KMS-11 (cell line): ENCODE measurements around the gene SCFD2.

Experiments used
- H2AFZ ChIP-seq: fragments of 200-600 bp; sonication (generic); 2 replicates; pipeline ENCODE4 v1.6.1; 2016; ENCODE audit warnings: antibody characterized with exemption, mixed run types, low read depth
- H3K27ac ChIP-seq: fragments of 200-600 bp; sonication (generic); 2 replicates; pipeline ENCODE4 v1.6.1; 2016; ENCODE audit warnings: mild to moderate bottlenecking, mixed run types
- H3K27me3 ChIP-seq: fragments of 200-600 bp; sonication (generic); 2 replicates; pipeline ENCODE4 v1.6.1; 2017; ENCODE audit warnings: mild to moderate bottlenecking, low read depth, mixed run types, moderate library complexity; ENCODE audit not compliant: insufficient read depth
- H3K36me3 ChIP-seq: fragments of 200-600 bp; sonication (generic); 2 replicates; pipeline ENCODE4 v1.6.1; 2017; ENCODE audit warnings: mild to moderate bottlenecking, mixed run types; ENCODE audit not compliant: insufficient read depth
- H3K4me1 ChIP-seq: fragments of 200-600 bp; sonication (generic); 2 replicates; pipeline ENCODE4 v1.6.1; 2016; ENCODE audit warnings: mild to moderate bottlenecking, low read depth, mixed run types; ENCODE audit not compliant: poor library complexity, severe bottlenecking
- H3K4me2 ChIP-seq: fragments of 200-600 bp; sonication (generic); 2 replicates; pipeline ENCODE4 v1.7.0; 2016; ENCODE audit warnings: mild to moderate bottlenecking, mixed run types
- H3K4me3 ChIP-seq: fragments of 200-600 bp; sonication (generic); IDR thresholded peaks from 2 replicates; pipeline ENCODE4 v1.6.1; 2017; ENCODE audit warnings: low read depth, low read length, mixed read lengths; ENCODE audit not compliant: insufficient read depth
- H3K79me2 ChIP-seq: fragments of 200-600 bp; sonication (generic); 2 replicates; pipeline ENCODE4 v1.6.1; 2016; ENCODE audit warnings: low read depth, mixed run types; ENCODE audit not compliant: insufficient read depth
- H3K9ac ChIP-seq: fragments of 200-600 bp; sonication (generic); 2 replicates; pipeline ENCODE4 v1.6.1; 2016; ENCODE audit warnings: mild to moderate bottlenecking, mixed run types
- H4K20me1 ChIP-seq: fragments of 200-600 bp; sonication (generic); 2 replicates; pipeline ENCODE4 v1.6.1; 2016; ENCODE audit warnings: mild to moderate bottlenecking, mixed run types; ENCODE audit not compliant: insufficient read depth
- CTCF ChIP-seq: fragments of 200-600 bp; sonication (generic); conservative IDR thresholded peaks from 2 replicates; pipeline ENCODE4 v1.6.1; 2017; ENCODE audit warnings: low read depth, mild to moderate bottlenecking, antibody characterized with exemption, low read length, moderate library complexity, mixed read lengths

Gene SCFD2

GRCh38 chr4:52874948-52875347 is 490.9 kb downstream of the SCFD2 start:
- no peak overlapping the region for H3K9ac ChIP-seq
- no peaks in the 10 kb centered on the region for H4K20me1 ChIP-seq
- H3K27me3 ChIP-seq = no peaks in the 10 kb centered on the region
- H3K36me3 ChIP-seq = no peaks in the 10 kb centered on the region
- H2AFZ ChIP-seq = no peak overlapping the region
- no peaks in the 10 kb centered on the region for H3K4me1 ChIP-seq
- H3K27ac ChIP-seq = no peak overlapping the region
- H3K4me3 ChIP-seq = no peak overlapping the region
- H3K4me2 ChIP-seq = no peak overlapping the region
- no peak for TF ChIP-seq CTCF
- H3K79me2 ChIP-seq = no peaks in the 10 kb centered on the region

GRCh38 chr4:52873861-52874343 is 492.0 kb downstream of the SCFD2 start:
- Histone ChIP-seq H3K27ac (no peak overlapping the region), H4K20me1 (no peaks in the 10 kb centered on the region), H3K4me3 (no peak overlapping the region), H3K9ac (no peak overlapping the region), H3K36me3 (no peaks in the 10 kb centered on the region), H2AFZ (no peak overlapping the region), H3K4me1 (no peaks in the 10 kb centered on the region), H3K4me2 (no peak overlapping the region), H3K79me2 (no peaks in the 10 kb centered on the region), H3K27me3 (no peaks in the 10 kb centered on the region)
- no peak for TF ChIP-seq CTCF

GRCh38 chr4:52873191-52873590 is 492.7 kb downstream of the SCFD2 start:
- no peaks in the 10 kb centered on the region for H4K20me1 ChIP-seq
- no peak for TF ChIP-seq CTCF
- no peaks in the 10 kb centered on the region for H3K36me3 ChIP-seq
- H3K4me1 ChIP-seq = no peaks in the 10 kb centered on the region
- no peak overlapping the region for H2AFZ ChIP-seq
- no peak overlapping the region for H3K4me2 ChIP-seq
- no peak overlapping the region for H3K4me3 ChIP-seq
- H3K9ac ChIP-seq = no peak overlapping the region
- no peaks in the 10 kb centered on the region for H3K79me2 ChIP-seq
- no peaks in the 10 kb centered on the region for H3K27me3 ChIP-seq
- no peak overlapping the region for H3K27ac ChIP-seq

GRCh38 chr4:52870225-52870624 is 495.6 kb downstream of the SCFD2 start:
- Histone ChIP-seq H3K36me3 (no peaks in the 10 kb centered on the region), H3K79me2 (no peaks in the 10 kb centered on the region), H3K4me3 (no peak overlapping the region), H3K4me1 (no peaks in the 10 kb centered on the region), H2AFZ (no peak overlapping the region), H3K4me2 (no peak overlapping the region), H4K20me1 (no peaks in the 10 kb centered on the region), H3K27ac (no peak overlapping the region), H3K27me3 (no peaks in the 10 kb centered on the region), H3K9ac (no peak overlapping the region)
- TF ChIP-seq CTCF = no peak
